GM12892 (cell line): ENCODE results near the gene EPHA1.

Experiments used
- POLR2A ChIP-seq: IDR thresholded peaks from 2 replicates; pipeline ENCODE4 v1.6.1; 2011; ENCODE audit warnings: low read depth, low read length, control low read depth
- POLR2AphosphoS5 ChIP-seq: IDR thresholded peaks from 2 replicates; pipeline ENCODE4 v1.6.1; 2011; ENCODE audit warnings: low read depth, low read length, control low read depth

- TF ChIP-seq POLR2A: no peak
- TF ChIP-seq POLR2AphosphoS5: no peak
Observed at GRCh38 chr7:143346018-143346417, 62.6 kb downstream of the EPHA1 start.
